Trophoblast cell (in vitro differentiated cells and primary cell): ENCODE measurements around the gene PKIG.
A peak's percentile ranks its signal among the peaks of the same experiment; 100 is the strongest.

Experiments used
- DNase-seq, 2 donors: peaks; one replicate each; pipeline ENCODE4 v3.0.0-alpha.2; 2016
- H2AFZ ChIP-seq: 2 replicates; pipeline ENCODE4 v1.6.1; 2013; ENCODE audit warnings: low read length, moderate library complexity, mild to moderate bottlenecking; ENCODE audit not compliant: insufficient read depth, poor library complexity
- H2AK5ac ChIP-seq: 2 replicates; pipeline ENCODE4 v1.6.1; 2013; ENCODE audit warnings: mild to moderate bottlenecking, low read length
- H2BK120ac ChIP-seq: 2 replicates; pipeline ENCODE4 v1.6.1; 2013; ENCODE audit warnings: low read length, mild to moderate bottlenecking, moderate library complexity; ENCODE audit not compliant: insufficient read depth, poor library complexity
- H2BK12ac ChIP-seq: 2 replicates; pipeline ENCODE4 v1.6.1; 2013; ENCODE audit warnings: mild to moderate bottlenecking, low read length, moderate library complexity
- H2BK5ac ChIP-seq: 2 replicates; pipeline ENCODE4 v1.6.1; 2013; ENCODE audit warnings: low read length, low read depth, moderate library complexity, mild to moderate bottlenecking; ENCODE audit not compliant: poor library complexity
- H3K14ac ChIP-seq: 2 replicates; pipeline ENCODE4 v1.6.1; 2013; ENCODE audit warnings: mild to moderate bottlenecking, low read length
- H3K18ac ChIP-seq: 2 replicates; pipeline ENCODE4 v1.6.1; 2013; ENCODE audit warnings: mild to moderate bottlenecking, low read length
- H3K23ac ChIP-seq: 2 replicates; pipeline ENCODE4 v1.6.1; 2013; ENCODE audit warnings: low read length
- H3K27ac ChIP-seq: 2 replicates; pipeline ENCODE4 v1.5.1; 2013; ENCODE audit warnings: low read depth, mild to moderate bottlenecking, inconsistent platforms, low read length, moderate library complexity
- H3K27me3 ChIP-seq: 2 replicates; pipeline ENCODE4 v1.6.1; 2013; ENCODE audit warnings: inconsistent platforms, mild to moderate bottlenecking, low read length, moderate library complexity; ENCODE audit not compliant: insufficient read depth
- H3K36me3 ChIP-seq, 2 experiments: 1 replicate in 1 of 2; 2 replicates in 1 of 2; pipeline ENCODE4 v1.6.1; 2013; ENCODE audit warnings: low read length in 2 of 2, mild to moderate bottlenecking in 2 of 2, moderate library complexity in 1 of 2; ENCODE audit not compliant: insufficient read depth in 2 of 2, control insufficient read depth in 1 of 2
- H3K4ac ChIP-seq: 2 replicates; pipeline ENCODE4 v1.6.1; 2013; ENCODE audit warnings: low read depth, mild to moderate bottlenecking, low read length, moderate library complexity
- H3K4me1 ChIP-seq, 2 experiments: 1 replicate in 1 of 2; 2 replicates in 1 of 2; pipeline ENCODE4 v1.6.1; 2013; ENCODE audit warnings: low read length in 2 of 2, mild to moderate bottlenecking in 2 of 2, moderate library complexity in 1 of 2; ENCODE audit not compliant: insufficient read depth in 2 of 2, control insufficient read depth in 1 of 2
- H3K4me2 ChIP-seq: 2 replicates; pipeline ENCODE4 v1.6.1; 2013; ENCODE audit warnings: inconsistent platforms, mild to moderate bottlenecking, low read length, moderate library complexity
- H3K4me3 ChIP-seq: 2 replicates; pipeline ENCODE4 v1.5.1; 2013; ENCODE audit warnings: mild to moderate bottlenecking, low read depth, low read length, inconsistent platforms
- H3K79me1 ChIP-seq: one replicate; pipeline ENCODE4 v1.6.1; 2013; ENCODE audit warnings: low read length
- H3K79me2 ChIP-seq: 2 replicates; pipeline ENCODE4 v1.6.1; 2013; ENCODE audit warnings: low read length, mild to moderate bottlenecking; ENCODE audit not compliant: control insufficient read depth, insufficient read depth, poor library complexity
- H3K9ac ChIP-seq: 2 replicates; pipeline ENCODE4 v1.6.1; 2013; ENCODE audit warnings: mild to moderate bottlenecking, low read length
- H3K9me3 ChIP-seq: 2 replicates; pipeline ENCODE4 v1.6.1; 2013; ENCODE audit warnings: low read depth, mild to moderate bottlenecking, control low read depth, inconsistent platforms, low read length; ENCODE audit not compliant: insufficient read depth
- H4K12ac ChIP-seq: 2 replicates; pipeline ENCODE4 v1.6.1; 2013; ENCODE audit warnings: low read depth, mild to moderate bottlenecking, low read length, moderate library complexity
- H4K8ac ChIP-seq: 2 replicates; pipeline ENCODE4 v1.6.1; 2013; ENCODE audit warnings: low read depth, mild to moderate bottlenecking, low read length, moderate library complexity
- H4K91ac ChIP-seq: one replicate; pipeline ENCODE4 v1.6.1; 2013; ENCODE audit warnings: low read depth, mild to moderate bottlenecking, low read length, moderate library complexity
- WGBS: extraction: QIAGEN DNeasy Blood & Tissue Kit; methylation state at CpG from one replicate; pipeline ENCODE4 v1.1.7; 2013; ENCODE audit warnings: missing lambda C conversion rate; ENCODE audit not compliant: insufficient read length, insufficient coverage; ENCODE audit errors: extremely low coverage; 5-methylcytosine and 5-hydroxymethylcytosine counted together

The PKIG gene

GRCh38 chr20:44601236-44601671 lies 18.9 kb downstream of the PKIG start:
- no peaks in the 10 kb centered on the region for H3K27me3 ChIP-seq
- H3K4me2 ChIP-seq: no peak overlapping the region
- peaks cover 1% of the 10 kb centered on the region for H3K9me3 ChIP-seq
- peaks cover 6% of the 10 kb centered on the region for H3K79me1 ChIP-seq
- peak overlapping the region; percentile 39 for H4K91ac ChIP-seq
- peak overlapping the region; percentile 85 for H2BK12ac ChIP-seq
- no peaks in the 10 kb centered on the region for H3K79me2 ChIP-seq
- no peak overlapping the region for H2BK120ac ChIP-seq
- H4K12ac ChIP-seq: no peak overlapping the region
- no CpG with 5 or more reads among the region's 7 CpGs for WGBS
- H3K4ac ChIP-seq: no peak overlapping the region
- no peak overlapping the region for H3K9ac ChIP-seq
- H3K4me3 ChIP-seq: no peak overlapping the region
- H3K14ac ChIP-seq: peak overlapping the region; percentile 5
- no peak overlapping the region for H2BK5ac ChIP-seq
- H3K36me3 ChIP-seq: no peaks in the 10 kb centered on the region
- H2AK5ac ChIP-seq: peak overlapping the region; percentile 3
- no peak overlapping the region for H3K23ac ChIP-seq
- H2AFZ ChIP-seq: peak overlapping the region; percentile 58
- peaks cover 11 to 12% of the 10 kb centered on the region in 2 experiments for H3K4me1 ChIP-seq
- no peak for DNase-seq
- H3K18ac ChIP-seq: no peak overlapping the region
- H4K8ac ChIP-seq: no peak overlapping the region
- H3K27ac ChIP-seq: no peak overlapping the region

DNA sequence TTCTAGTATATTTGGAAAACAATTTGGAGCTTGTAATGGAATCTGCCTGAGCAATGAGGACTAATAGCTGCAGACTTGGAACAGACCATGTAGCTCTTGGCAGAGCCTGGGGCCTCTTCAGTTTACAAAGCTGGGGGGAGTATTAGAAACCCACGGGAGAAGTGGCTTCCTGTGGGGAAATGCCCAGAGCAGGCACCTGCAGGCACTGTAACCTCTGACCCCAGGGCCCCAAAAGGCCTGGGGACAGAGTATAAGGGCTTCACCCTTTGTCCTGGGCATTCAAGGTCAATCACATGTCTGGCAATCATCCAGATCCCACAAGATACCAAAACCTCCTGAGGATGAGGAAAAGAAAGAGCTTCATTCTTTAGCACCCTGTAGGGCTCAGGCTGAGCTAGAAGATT lies 19.4 kb downstream of the PKIG start:
- no peak overlapping the region for H2BK5ac ChIP-seq
- H2AK5ac ChIP-seq: no peak overlapping the region
- H3K14ac ChIP-seq: no peak overlapping the region
- H2BK120ac ChIP-seq: no peak overlapping the region
- H2BK12ac ChIP-seq: no peak overlapping the region
- H3K9ac ChIP-seq: no peak overlapping the region
- no CpG with 5 or more reads among the region's 1 CpG for WGBS
- H2AFZ ChIP-seq: no peak overlapping the region
- no peak overlapping the region for H3K27ac ChIP-seq
- H3K4ac ChIP-seq: no peak overlapping the region
- no peak overlapping the region for H4K91ac ChIP-seq
- H3K9me3 ChIP-seq: peaks cover 1% of the 10 kb centered on the region
- no peak overlapping the region for H3K4me2 ChIP-seq
- H3K79me2 ChIP-seq: no peaks in the 10 kb centered on the region
- H3K23ac ChIP-seq: no peak overlapping the region
- no peak overlapping the region for H4K8ac ChIP-seq
- peaks cover 11 to 12% of the 10 kb centered on the region in 2 experiments for H3K4me1 ChIP-seq
- no peak for DNase-seq
- no peak overlapping the region for H3K18ac ChIP-seq
- H4K12ac ChIP-seq: no peak overlapping the region
- H3K36me3 ChIP-seq: no peaks in the 10 kb centered on the region
- H3K79me1 ChIP-seq: peaks cover 6% of the 10 kb centered on the region
- no peak overlapping the region for H3K4me3 ChIP-seq
- H3K27me3 ChIP-seq: no peaks in the 10 kb centered on the region

DNA sequence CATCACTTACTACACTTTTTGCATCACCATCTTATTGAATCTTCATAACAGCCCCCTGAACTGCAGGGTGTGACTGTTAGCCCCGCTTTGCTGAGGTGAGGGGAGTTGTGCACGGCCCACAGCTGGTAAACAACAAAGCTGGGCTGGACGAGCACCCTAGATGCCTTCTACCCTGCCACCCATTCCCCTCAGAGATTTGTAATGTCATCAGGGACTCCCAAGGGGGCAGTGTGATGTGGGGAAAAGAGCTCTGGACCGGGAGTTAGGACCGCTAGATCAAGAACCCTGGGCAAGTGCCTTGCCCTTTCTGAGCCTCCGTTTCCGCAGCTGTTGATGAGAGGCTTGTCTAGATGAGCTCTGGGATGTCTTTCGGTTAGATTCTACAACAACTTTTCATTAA lies 20.9 kb downstream of the PKIG start:
- DNase-seq: no peak
- H3K4me1 ChIP-seq: peaks cover 11 to 12% of the 10 kb centered on the region in 2 experiments
- no peak overlapping the region for H2AK5ac ChIP-seq
- peaks cover 1% of the 10 kb centered on the region for H3K9me3 ChIP-seq
- no peak overlapping the region for H3K18ac ChIP-seq
- no peak overlapping the region for H2BK5ac ChIP-seq
- no peak overlapping the region for H3K23ac ChIP-seq
- H3K4me3 ChIP-seq: no peak overlapping the region
- no peak overlapping the region for H4K91ac ChIP-seq
- H2BK120ac ChIP-seq: no peak overlapping the region
- no peaks in the 10 kb centered on the region for H3K36me3 ChIP-seq
- H3K79me1 ChIP-seq: peaks cover 6% of the 10 kb centered on the region
- H3K14ac ChIP-seq: no peak overlapping the region
- H3K9ac ChIP-seq: no peak overlapping the region
- H3K79me2 ChIP-seq: no peaks in the 10 kb centered on the region
- H3K27ac ChIP-seq: no peak overlapping the region
- no peak overlapping the region for H2BK12ac ChIP-seq
- H2AFZ ChIP-seq: no peak overlapping the region
- no peaks in the 10 kb centered on the region for H3K27me3 ChIP-seq
- H4K12ac ChIP-seq: no peak overlapping the region
- no peak overlapping the region for H3K4me2 ChIP-seq
- H4K8ac ChIP-seq: no peak overlapping the region
- no peak overlapping the region for H3K4ac ChIP-seq
- WGBS: no CpG with 5 or more reads among the region's 8 CpGs

DNA sequence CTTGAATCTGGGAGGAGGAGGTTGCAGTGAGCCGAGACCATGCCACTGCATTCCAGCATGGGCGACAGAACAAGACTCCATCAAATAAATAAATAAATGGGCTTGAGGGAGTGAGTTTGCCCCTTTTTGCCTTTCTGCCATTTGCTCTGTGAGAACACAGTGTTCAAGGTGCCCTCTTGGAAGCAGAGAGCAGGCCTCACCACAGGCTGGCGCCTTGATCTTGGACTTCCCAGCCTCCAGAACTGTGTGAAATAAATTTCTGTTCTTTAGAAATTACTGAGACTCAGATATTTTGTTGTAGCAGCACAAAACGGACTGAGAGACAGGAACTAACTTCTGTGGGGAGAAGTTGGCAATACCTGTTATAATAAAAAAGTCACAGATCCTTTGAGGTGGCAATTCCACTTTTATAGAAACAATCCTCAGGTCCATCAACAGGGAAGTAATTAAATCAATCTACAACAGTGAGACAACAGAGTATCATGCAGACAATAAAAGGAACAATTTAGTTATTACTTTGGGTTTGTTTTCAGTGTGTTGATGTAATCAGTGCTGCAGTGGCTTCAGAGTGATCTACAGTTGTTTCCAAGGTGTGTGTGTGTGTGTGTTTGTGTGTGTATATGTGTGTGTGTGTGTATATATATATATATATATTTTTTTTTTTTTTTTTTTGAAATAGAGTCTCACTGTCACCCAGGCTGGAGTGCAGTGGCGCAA lies 24.5 kb downstream of the PKIG start:
- no peak for DNase-seq

More for the DNA sequence above, 24.5 kb downstream of the PKIG start:
- Histone ChIP-seq H3K14ac (no peak overlapping the region), H3K18ac (no peak overlapping the region), H3K79me1 (peaks cover 2% of the 10 kb centered on the region), H4K91ac (no peak overlapping the region), H4K8ac (no peak overlapping the region), H2AFZ (no peak overlapping the region), H3K27ac (no peak overlapping the region), H3K4ac (no peak overlapping the region), H3K9ac (no peak overlapping the region), H3K9me3 (no peaks in the 10 kb centered on the region), H2AK5ac (no peak overlapping the region), H3K27me3 (no peaks in the 10 kb centered on the region), H3K4me2 (no peak overlapping the region), H2BK120ac (no peak overlapping the region), H3K4me1 (peaks cover 7 to 8% of the 10 kb centered on the region in 2 experiments), H3K23ac (no peak overlapping the region), H4K12ac (no peak overlapping the region), H3K36me3 (no peaks in the 10 kb centered on the region), H2BK5ac (no peak overlapping the region), H2BK12ac (no peak overlapping the region), H3K79me2 (no peaks in the 10 kb centered on the region), H3K4me3 (no peak overlapping the region)
- no CpG with 5 or more reads among the region's 5 CpGs for WGBS
